HG03135 (cell line): ENCODE measurements around the gene SMIM1.

Experiments
- ATAC-seq: cut with Tn5 transposase; IDR thresholded peaks from one replicate; pipeline ENCODE4 v1.9.1; 2021; ENCODE audit warnings: mild to moderate bottlenecking, moderate library complexity; ENCODE audit not compliant: unreplicated experiment

SMIM1 gene

DNA sequence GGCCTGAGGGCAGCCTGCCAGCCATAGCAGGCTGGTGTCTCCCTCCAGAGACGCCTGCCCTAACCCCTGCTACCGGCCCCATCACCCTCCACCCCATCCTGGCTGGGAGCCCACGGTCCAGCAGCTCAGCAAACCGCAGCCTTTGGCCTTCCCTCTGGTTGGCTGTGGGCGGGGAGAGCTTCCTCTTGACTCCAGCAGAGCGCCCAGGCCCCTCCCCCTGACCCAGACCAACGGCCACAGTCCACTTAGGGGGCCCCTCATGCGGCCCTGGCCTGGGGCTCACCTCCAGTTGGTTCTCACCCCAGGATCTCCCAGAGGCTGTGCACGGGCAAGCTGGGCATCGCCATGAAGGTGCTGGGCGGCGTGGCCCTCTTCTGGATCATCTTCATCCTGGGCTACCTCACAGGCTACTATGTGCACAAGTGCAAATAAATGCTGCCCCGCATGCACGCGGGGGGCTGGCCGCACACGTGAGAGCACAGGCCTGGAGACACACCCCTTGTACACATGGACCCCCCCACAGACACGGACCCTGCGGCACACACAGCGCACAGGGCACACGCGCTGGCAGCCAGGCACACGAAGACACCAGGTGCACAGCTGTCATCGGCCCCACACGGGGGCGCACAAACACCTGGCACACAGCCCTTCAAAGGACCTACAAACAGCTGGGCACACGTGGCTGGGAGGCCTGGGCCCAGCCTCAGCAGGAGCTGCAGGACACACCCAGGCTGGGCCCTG is 3.1 kb downstream of the SMIM1 start:
- ATAC-seq, result no peak

DNA sequence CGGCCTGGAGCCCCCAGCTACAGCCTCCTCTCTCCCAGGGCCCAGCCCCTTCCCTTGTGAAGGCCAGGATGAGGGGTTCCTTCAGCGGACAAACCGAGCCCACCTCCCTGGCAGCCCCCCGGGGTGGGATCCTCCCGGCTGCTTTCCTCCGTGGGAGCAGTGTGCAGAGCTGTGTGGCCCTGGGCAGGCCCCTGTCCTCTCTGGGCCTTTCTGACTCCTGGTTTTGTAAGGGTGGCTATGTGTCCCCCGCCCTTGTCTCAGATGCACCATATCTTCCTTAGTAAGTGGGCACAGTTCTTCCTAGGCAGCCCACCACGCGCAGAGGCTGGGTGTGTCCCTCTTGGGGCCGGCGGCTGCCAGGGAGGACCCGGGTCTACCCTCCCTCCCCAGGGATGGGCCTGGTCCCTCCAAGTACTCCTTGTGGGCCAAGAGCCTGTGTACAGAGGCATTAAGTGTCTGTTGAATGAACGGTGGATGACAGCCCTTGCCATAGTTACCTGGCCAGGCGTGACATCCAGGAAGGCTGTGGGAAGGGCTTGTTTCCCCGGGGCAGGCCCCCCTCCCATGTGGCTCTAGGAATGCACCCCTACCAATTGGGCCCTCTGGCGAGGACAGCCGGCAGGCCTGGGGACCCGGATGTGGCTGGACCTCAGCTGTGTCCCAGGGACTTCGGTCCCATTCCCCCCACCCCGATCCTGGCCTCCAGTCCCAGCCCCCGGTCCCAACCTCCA is 3.8 kb downstream of the SMIM1 start:
- no peak for ATAC-seq

DNA sequence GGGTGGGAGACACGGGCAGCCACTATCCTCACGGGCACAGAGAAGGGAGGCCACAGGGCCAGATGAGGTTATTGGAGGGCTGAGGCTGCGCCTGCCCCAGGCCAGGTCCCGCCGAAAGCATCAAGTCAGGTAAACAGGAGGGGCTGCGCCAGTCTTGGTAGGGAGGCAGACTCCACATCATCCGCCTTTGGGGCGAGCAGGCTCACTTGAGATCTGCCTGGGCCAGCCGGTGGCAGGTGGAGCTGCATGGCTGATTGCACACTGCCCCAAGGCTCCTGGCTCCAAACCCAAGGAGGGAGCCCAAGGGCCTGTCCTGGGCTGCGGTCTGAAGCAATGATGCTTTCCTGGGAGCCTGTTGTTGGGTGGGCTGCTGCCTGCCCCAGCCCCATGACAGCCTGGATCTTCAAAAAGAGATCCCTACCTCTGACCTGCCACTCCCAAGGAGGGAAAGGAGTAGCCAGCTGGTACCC is 4.6 kb downstream of the SMIM1 start:
- ATAC-seq, result no peak

DNA sequence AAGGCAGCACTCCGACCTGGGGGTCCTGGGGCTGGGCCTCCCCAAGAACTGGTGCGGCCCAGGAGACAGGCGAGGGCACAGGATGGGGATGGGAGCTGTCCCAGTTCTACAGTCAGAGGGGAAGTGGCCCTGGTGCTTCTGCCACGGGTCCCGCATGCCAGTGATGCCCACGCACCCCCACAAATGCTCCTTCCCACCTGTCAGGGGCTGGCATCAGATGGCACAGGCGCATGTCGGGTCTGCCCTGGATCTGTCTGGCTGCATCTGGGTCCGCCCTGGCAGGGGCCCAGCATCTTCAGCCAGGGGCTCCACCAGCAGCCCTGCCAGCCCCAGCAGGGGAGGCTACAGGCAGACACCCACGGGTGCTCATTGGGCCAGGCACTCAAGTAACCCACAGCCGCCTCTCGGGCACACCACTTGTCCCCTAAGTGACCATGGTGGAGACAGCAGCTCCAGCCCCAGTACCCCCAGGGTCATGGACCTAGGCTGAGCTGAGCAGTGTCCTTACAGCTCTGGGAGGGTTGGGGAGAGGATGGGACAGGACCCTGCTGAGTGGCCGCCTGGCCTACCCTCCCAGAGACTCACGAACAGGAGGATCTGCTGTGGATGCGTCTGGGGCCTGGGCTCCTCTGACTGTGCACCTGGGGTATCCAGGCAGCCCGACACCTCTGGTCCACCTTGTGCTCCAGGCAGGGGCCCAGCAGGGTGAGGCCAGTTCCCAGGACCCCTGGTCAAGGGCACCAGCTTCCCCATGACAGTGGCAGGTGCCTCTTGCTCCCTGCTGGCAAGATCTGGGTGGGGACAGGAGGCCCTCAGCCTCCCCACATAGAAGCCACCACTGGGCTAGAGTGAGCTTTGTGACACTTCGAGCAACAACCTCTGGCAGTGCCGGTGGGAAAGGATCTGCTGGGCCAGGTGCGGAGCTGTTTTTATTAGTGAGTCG is 5.4 kb downstream of the SMIM1 start:
- no peak for ATAC-seq

DNA sequence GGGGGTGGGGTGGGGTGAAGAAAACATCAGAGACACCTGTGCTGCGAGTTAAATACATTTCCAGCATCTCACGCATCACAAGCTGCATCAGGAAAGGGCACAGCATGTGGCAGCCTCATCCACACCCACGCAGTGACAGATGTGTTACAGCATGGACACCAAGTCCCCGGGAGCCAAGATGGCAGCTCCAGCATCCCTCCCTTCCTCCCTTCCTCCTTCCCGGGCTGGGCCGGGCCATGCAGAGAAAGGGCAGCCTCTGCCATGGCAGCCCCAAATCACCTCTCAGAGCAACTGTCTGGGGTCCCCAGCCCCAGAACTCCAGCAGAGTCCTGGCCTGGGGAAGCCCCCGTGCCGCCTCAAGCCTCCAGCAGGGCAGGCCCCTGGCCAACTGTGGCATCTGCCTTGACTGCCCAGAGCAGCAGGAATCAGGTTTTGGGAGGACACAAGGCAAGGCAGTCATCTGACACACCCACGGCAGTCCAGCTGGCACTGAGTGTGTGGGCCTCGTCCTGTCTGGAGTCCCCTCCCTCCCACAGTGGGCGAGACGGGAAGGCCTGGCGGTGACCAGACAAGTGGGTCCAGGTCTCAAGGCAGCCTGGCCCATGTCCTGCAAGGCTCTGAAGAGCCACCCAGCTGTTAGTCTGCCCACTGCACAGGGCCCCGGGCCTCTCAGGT is 6.2 kb downstream of the SMIM1 start:
- ATAC-seq, result no peak

DNA sequence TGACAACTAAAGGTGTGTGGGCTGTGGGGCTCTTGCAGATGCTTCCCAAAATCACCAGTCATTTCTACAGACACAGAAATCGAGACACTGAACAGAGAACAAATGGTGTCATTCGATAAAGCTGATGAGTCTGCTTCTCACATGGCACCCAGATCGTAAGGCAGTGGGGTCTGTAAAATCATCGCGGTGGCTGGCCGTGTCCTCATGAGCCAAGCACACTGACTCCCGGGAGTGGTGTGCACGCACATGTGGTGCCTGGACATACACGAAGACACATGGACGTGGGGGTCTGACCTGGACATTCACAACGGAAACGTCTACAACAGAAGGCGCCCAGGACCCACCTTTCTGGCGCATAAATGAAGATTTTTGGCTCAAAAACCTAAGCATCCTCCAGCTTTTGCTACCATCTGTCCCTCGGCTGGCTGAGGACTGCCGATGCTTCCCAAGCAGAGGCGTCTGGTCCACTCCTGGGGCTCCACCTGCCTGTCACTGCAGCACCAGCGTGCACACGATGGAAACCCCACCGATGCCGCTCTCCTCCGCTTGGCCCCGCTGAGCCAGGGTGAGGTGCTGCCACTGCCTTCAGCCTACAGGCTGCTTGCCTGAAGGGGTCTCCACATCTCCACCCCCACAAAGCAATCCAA is 6.8 kb downstream of the SMIM1 start:
- ATAC-seq, result no peak

DNA sequence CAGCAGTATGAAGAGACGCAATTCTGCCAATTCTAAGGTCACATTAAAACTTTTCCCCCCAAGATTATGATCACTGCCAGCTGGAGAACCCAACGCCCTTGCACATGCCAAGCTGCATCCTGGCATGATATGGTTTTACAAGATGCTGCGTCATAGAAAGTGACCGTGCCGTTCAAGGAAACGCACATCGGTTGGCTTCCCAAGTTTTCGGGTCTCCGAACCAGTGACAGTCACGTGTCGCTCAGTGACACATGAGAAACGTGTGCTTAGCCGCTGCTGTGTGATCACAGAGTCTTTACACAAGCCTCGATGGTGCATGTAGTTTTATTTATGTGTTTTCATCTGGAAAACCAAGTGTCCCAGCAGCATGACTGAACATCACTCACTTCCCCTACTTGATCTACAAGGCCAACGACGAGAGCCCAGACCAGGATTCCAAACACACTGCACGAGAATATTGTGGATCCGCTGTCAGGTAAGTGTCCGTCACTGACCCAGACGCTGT is 7.4 kb downstream of the SMIM1 start:
- no peak for ATAC-seq

DNA sequence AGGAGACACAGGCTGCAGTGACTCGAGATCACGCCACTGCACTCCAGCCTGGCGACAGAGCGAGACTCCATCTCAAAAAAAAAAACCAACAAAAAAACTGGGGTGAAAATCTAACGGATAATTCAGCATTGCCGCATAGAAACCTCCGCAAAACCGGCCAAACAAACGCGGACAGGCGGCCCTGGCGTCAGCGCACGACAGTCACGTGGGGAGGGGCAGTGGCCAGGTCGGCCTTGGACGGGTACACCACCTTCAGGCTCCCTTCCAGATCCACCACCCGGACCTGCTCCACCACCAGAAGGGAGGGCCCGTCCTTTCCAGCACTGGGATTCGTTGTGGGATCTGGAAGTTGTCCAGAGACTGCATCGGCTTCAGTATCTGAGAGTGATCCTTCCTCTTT is 8.4 kb downstream of the SMIM1 start:
- no peak for ATAC-seq

DNA sequence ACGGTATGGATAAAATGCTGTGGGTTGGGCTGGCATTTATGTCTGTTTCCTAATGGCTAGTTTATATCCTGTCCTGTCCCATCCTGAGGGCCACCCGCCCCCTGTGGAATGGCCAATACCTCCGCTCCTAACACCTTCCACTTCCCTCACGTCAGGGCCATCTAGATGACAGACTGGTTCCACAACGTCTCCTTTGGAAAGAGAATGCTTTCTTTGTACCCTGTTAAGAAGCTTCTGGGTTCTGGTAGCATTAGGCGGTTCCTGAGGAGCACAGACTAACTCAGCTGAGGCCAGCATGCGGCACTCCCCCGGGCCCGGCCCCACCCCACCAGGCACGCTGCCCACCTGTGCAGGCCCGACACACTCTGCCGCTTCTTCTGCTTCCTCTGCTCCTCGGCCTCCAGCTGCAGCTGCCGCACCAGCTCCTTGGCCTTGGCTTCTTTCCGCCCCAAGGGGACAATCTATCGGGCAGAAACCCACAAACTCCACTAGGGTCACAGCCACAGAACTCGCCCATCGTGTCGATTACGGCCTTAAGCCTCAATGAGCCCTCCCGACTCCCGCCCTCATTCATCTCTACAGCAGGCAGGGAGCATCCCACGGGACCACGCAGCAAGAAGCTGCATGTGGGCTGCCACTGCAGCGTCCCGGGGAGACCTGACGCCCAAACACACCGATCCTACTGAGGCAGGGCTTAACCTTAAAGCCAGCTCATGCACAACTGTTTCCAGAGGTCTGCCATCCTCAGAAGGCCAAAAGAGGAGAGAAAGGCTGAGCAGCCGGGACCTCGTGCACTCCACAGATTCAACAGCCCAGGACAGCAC is 11.3 kb downstream of the SMIM1 start:
- no peak for ATAC-seq

DNA sequence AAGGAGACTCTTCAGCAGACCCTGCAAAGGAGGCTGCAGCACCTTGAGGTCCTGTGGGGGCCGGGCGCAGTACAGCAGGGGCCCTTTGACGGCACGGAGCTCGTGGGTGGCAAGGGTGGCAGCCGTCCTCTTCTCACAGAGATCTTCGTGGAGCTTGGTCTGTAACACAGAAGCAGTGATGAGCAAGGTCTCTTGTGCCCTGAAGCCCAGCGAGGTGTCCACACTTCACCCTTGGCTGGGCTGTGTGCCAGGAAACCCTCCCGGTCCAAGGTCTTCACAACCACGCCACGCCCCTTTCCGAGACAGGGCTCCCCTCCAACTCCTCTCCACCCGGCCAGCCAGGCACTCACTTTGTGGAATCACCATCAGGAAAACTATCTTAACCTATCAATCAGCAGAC is 12.5 kb downstream of the SMIM1 start:
- ATAC-seq, result no peak

DNA sequence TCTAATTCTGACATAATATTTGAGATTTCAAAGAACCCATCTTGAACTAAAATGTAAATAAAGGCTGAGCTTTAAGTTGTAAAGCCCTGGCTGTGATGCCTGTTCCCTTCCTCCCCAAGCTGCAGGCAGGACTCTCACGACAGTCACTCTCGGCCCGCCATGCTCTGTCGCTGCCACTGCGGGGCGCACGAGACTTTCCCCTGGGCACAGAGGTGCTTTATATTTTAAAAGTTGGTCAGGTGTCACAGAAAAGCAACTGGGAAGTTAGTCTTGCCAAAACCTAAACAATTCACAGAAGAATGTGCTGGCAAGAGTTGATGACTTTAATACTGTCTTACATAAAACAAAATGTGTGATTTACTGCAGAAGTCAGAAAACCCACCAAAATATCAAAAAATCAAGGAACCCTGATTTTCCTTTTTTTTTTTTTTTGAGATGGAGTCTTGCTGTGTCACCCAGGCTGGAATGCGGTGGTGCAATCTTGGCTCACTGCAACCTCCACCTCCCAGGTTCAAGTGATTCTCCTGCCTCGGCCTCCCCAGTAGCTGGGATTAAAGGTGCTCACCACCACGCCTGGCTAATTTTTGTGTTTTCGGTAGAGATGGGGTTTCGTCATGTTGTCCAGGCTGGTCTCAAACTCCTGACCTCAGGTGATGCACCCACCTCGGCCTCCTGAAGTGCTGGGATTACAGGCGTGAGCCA is 13.1 kb downstream of the SMIM1 start:
- no peak for ATAC-seq

DNA sequence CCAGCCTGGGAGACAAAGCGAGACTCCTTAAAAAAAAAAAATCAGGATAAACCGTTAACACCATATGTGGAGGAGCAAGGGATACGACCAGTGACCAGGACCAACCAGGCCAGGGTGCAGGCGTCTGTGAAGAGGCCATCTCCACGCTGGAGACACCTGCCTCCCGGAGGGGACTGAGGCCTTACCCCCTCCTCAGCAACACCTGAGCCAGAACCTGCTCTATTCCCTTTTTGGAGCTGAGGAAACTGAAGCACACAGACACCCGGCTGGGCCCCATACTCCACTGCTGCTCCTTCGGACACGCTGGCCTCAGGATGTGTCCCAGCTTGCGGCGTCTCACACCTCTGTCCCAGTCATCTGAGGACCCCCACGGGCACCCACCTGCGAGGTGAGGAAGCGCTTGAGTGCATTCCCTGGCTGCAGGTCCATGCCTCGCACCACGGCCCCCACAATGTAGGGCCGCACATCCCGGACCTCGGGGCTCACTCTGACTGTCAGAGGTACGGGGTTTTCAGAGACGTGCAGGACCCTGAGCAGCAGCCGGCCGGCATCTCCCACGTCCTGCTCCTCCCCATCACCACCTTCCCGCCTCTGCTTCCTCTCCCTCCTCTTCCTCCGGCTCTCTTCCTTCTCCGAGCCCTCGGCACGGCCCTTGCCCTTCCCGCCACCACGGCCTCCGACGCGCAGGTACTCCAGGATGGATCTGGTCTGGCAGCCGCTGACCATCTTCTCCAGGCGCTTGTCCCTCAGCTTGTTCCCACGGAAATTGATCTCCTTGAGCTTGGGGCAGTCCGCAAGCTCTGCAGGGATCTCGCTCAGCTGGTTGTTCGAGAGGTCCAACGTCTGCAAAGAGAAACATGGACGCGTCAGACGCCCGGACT is 14.2 kb downstream of the SMIM1 start:
- no peak for ATAC-seq

DNA sequence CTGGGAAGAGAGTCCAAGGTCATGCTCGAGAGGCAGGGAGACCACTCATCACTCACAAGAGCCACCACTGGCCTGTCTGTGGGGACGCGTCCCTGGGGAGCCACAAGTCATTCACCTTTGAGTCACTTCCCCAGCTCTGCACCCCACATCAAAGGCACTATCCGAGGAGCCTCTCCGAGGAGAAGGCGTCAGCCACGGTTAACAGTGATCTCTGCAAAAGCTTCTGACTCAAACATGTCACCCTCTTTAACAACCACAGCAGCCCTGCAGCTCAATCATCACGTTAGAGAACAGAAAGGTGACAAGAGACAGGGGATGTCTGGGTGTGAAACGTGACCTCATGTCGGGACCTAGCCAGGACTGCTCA is 14.8 kb downstream of the SMIM1 start:
- no peak for ATAC-seq

DNA sequence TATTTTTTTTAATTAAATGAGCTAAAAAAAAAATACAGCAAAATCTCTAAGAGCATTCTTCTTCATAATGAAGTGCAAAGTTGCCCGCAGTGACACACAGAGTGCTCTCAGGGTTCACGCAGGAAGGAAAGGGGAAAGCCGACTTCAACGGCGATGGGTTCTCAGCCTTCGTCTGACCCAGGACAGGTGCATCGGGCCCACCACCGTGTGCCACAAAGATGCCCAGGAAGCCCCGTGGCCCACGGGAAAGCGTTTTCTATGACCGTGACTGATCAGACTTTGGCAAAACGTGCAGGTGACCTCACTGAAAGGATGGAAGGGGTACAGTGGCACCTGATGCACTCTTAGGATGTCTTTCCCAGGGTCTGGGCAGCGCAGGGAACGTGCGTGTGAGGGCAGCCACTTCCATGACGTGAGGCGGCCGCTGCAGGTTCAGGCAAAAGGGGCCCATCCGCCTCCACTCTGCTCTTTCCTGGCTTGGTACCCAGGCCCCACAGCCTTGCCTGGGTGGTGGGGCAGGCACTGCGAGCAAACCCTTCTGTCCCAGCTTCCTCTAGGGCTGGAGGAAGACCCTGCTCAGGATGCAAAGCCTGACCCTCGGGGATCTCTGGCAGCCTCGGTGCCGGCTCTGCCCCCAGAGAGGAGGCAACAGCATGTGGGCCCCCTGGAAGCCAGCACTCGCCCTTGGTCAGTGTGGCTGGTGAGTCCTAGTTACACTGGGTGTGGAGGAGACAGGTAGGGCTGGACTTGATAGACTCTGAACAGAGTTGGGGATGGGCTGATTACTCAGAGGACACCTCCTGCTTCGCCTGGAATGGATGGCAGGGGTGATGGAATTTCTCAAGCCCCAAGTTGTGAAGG is 15.4 kb downstream of the SMIM1 start:
- ATAC-seq, result no peak

DNA sequence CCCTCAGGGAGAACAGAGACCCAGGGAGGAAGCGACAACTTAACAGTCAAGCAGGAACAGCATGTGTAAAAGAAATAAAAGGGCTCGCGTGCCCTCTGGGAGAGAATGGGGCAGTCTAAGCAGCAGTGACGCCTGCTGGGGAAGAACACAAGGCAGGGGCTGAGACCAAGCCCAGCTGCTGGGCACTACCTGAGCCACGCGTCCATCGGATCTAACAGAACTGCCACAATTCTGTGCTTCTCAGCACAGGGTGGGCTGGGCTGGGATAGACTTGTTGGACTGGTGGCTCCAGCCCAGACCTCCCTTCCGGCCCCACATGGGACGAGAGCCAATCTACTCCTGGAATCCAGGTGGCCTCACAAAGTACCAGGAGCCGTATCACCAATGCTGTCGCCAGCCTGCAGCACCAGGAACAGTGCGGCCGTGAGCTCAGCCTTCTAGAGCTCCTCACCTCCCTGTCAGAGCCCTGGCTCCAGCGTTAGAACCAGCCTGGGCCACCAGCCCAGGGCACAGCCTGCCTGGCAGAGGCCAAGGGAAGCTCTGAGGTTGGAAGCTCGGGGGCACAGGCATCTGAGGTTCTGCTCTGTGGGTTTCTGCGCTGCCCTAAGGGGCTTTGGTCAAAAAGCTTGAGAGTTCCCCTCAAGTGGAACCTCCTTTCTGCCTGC is 16.3 kb downstream of the SMIM1 start:
- no peak for ATAC-seq
